GM20000 (cell line): Measurements from ENCODE around the gene CDK2.

ENCODE experiments used
- DNase-seq: peaks from one replicate; pipeline ENCODE4 v3.0.0; 2012; ENCODE audit warnings: low spot score
- CTCF ChIP-seq: IDR thresholded peaks from 2 replicates; pipeline ENCODE4 v1.5.1; 2012; ENCODE audit warnings: mild to moderate bottlenecking, control low read depth; ENCODE audit errors: extremely low read depth, missing control alignments

The CDK2 gene

GRCh38 chr12:56010111-56010570 is 43.5 kb downstream of the CDK2 start:
- no peak for TF ChIP-seq CTCF
- no peak for DNase-seq

- no peak for DNase-seq
- TF ChIP-seq CTCF, result no peak
Measured at GRCh38 chr12:56011509-56012090, 45.0 kb downstream of the CDK2 start.

- DNase-seq, result no peak
- TF ChIP-seq CTCF, result no peak
Measured at GRCh38 chr12:56013482-56013881, 46.9 kb downstream of the CDK2 start.

- no peak for DNase-seq
- TF ChIP-seq CTCF, result no peak
Measured at GRCh38 chr12:56014205-56014604, 47.6 kb downstream of the CDK2 start.

GRCh38 chr12:56017181-56017580 is 50.6 kb downstream of the CDK2 start:
- TF ChIP-seq CTCF, result no peak
- no peak for DNase-seq

GRCh38 chr12:56018356-56018755 is 51.7 kb downstream of the CDK2 start:
- TF ChIP-seq CTCF, result no peak
- DNase-seq, result no peak

- TF ChIP-seq CTCF, result no peak
- no peak for DNase-seq
Measured at GRCh38 chr12:56020423-56021184, 54.0 kb downstream of the CDK2 start, which contains the start of gene IKZF4. TSS of gene IKZF4 (plus strand) at chr12:56021043. CDS start at chr12:56021494, 451 bp downstream.
